ENCODE results near the gene GCNT4. TPM values are rescaled to one million over a fixed set of nuclear protein-coding genes. Genes with fewer than 3 reads are reported as not detected.
"Not testable (repeated sequence)": the region's sequence is repeated elsewhere in the genome, so short reads cannot be mapped to it uniquely, and the experiment has no call there.

The GCNT4 gene
- total RNA-seq = 1 to 10 TPM; 3.1 to 3.5 TPM

- peak within 1 kb of the TSS; percentile 88 for H3K4me3 ChIP-seq
- H3K27me3 ChIP-seq (replicated peaks; ENCODE audit: insufficient read depth) = no peaks in the 10 kb centered on the region
- H3K9me3 ChIP-seq = no peaks in the 10 kb centered on the region
- peak within 1 kb of the TSS; percentile 92 to 95 for H3K27ac ChIP-seq
- TF ChIP-seq CTCF (IDR thresholded peaks at IDR 0.05) = no peak
- peaks cover 10 to 46% of the 10 kb centered on the region in 2 donors for H3K4me1 ChIP-seq (ENCODE audit: control insufficient read depth in 1 of 2, low read depth in 2 of 2)
- ATAC-seq (ENCODE audit: insufficient number of reproducible peaks, low FRiP score, low read depth) (peak; percentile 27), DNase-seq (ENCODE audit: low spot score) (no peak)
- no peaks in the 10 kb centered on the region for H3K36me3 ChIP-seq
Observed at GRCh38 chr5:75052192-75053053, at the start of gene GCNT4. Gene GCNT4, minus strand, starts transcription at chr5:75052558. Its CDS starts 22,521 bp downstream, at chr5:75030037.

GRCh38 chr5:75095956-75096355 is 43.6 kb upstream of the GCNT4 start:
- H3K36me3 ChIP-seq; H3K9me3 ChIP-seq; ATAC-seq (ENCODE audit: insufficient number of reproducible peaks, low FRiP score, low read depth); H3K27ac ChIP-seq; H3K27me3 ChIP-seq (replicated peaks; ENCODE audit: insufficient read depth); H3K4me3 ChIP-seq; DNase-seq (ENCODE audit: low spot score); H3K4me1 ChIP-seq (ENCODE audit: control insufficient read depth in 1 of 2, low read depth in 2 of 2): not testable (repeated sequence)

GRCh38 chr5:75091597-75091996 is 39.2 kb upstream of the GCNT4 start:
- Histone ChIP-seq H3K4me3 (no peak overlapping the region), H3K4me1 (ENCODE audit: control insufficient read depth in 1 of 2, low read depth in 2 of 2) (no peaks in the 10 kb centered on the region), H3K9me3 (no peaks in the 10 kb centered on the region), H3K27me3 (replicated peaks; ENCODE audit: insufficient read depth) (no peaks in the 10 kb centered on the region), H3K27ac (no peak overlapping the region), H3K36me3 (no peaks in the 10 kb centered on the region)
- DNase-seq (ENCODE audit: low spot score) (no peak), ATAC-seq (ENCODE audit: insufficient number of reproducible peaks, low FRiP score, low read depth) (no peak)
- no peak for TF ChIP-seq CTCF (IDR thresholded peaks at IDR 0.05)

- DNase-seq (ENCODE audit: low spot score) (no peak), ATAC-seq (ENCODE audit: insufficient number of reproducible peaks, low FRiP score, low read depth) (no peak)
- TF ChIP-seq CTCF (IDR thresholded peaks at IDR 0.05) = no peak
- H3K9me3 ChIP-seq = no peaks in the 10 kb centered on the region
- H3K27ac ChIP-seq = no peak overlapping the region
- H3K27me3 ChIP-seq (replicated peaks; ENCODE audit: insufficient read depth) = no peaks in the 10 kb centered on the region
- H3K36me3 ChIP-seq = no peaks in the 10 kb centered on the region
- H3K4me3 ChIP-seq = no peak overlapping the region
- no peaks in the 10 kb centered on the region for H3K4me1 ChIP-seq (ENCODE audit: control insufficient read depth in 1 of 2, low read depth in 2 of 2)
Observed at GRCh38 chr5:75089662-75090061, 37.3 kb upstream of the GCNT4 start.

GRCh38 chr5:75089137-75089536 is 36.8 kb upstream of the GCNT4 start:
- no peak overlapping the region for H3K4me3 ChIP-seq
- no peak for ATAC-seq (ENCODE audit: insufficient number of reproducible peaks, low FRiP score, low read depth)
- H3K9me3 ChIP-seq = no peaks in the 10 kb centered on the region
- H3K4me1 ChIP-seq (ENCODE audit: control insufficient read depth in 1 of 2, low read depth in 2 of 2) = no peaks in the 10 kb centered on the region
- no peaks in the 10 kb centered on the region for H3K36me3 ChIP-seq
- no peaks in the 10 kb centered on the region for H3K27me3 ChIP-seq (replicated peaks; ENCODE audit: insufficient read depth)
- DNase-seq (ENCODE audit: low spot score) = no peak
- H3K27ac ChIP-seq = no peak overlapping the region
- TF ChIP-seq CTCF (IDR thresholded peaks at IDR 0.05) = no peak

Data from thoracic aorta (tissue), 2 donors.